Activated CD8-positive, alpha-beta memory T cell treated with anti-CD3 and anti-CD28 coated beads, Interleukin-2, amount 50 U/mL, for 24 hours (primary cell): ENCODE results near the gene NEURL4.
"Not testable (repeated sequence)": the region's sequence is repeated elsewhere in the genome, so short reads cannot be mapped to it uniquely, and the experiment has no call there.

ENCODE experiments used
- DNase-seq: peaks from one replicate; pipeline ENCODE4 v3.0.0-alpha.2; 2020; ENCODE audit errors: extremely low read depth

NEURL4 gene

DNA sequence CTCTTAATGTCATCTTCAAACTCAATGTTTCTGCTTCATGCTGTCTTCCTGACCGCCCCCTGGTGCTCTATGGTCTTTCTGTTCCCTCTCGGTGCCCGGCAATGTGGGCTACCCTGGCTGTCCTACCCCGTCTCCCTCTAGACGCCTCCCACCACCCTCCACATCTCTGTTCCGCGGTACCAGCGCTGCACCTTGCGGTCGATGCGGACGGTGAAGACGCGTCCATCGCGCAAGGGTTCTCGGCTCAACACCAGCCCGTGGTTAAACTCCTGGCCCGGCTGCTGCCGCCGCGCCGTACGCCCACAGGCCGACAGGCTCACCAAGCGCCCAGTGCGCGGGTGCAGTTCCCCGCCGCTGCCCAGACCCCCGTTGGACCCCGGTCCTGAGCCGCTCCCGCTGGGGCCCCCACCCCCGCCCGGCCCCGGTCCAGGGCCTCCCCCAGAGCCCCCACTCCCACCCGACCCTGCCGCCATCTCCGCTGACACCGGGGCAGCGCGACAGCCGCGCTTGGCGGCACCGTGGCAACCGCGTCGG is at the start of gene NEURL4:
Gene NEURL4, minus strand, starts transcription at position 496 of the 534 bp plus-strand sequence. Its CDS starts 23 bp downstream, at position 473.
- no peak for DNase-seq

DNA sequence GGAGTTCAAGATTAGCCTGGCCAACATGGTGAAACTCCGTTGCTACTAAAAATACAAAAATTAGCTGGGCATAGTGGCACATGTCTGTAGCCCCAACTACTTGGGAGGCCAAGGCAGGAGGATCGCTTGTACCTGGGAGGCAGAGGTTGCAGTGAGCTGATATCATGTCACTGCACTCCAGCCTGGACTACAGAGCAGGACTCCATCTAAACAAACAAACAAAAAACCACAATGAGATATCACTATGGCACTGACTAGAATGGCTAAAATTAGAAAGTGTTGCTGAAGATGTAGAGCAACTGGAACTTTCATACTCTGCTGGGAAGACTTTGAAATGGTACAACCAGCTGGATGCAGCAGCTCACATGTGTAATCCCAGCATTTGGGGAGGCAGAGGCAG is 45.2 kb upstream of the NEURL4 start:
- no peak for DNase-seq

DNA sequence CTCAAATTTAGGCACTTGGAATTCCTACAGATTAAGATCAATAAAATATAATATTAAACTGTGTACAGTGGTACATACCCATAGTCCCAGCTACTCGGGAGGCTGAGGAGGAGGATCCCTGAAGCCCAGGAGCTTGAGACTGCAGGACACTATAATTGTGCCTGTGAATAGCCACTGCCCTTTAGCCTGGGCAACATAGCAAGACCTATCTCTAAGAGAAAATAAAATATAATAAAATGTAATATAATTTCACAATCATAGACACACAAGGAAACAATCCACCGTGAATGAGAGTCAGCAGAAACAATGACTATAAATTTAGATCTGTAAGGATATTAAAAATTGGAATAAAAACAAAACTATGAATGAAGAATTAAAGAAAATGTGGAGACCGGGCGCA is 41.7 kb upstream of the NEURL4 start:
- DNase-seq: no peak

DNA sequence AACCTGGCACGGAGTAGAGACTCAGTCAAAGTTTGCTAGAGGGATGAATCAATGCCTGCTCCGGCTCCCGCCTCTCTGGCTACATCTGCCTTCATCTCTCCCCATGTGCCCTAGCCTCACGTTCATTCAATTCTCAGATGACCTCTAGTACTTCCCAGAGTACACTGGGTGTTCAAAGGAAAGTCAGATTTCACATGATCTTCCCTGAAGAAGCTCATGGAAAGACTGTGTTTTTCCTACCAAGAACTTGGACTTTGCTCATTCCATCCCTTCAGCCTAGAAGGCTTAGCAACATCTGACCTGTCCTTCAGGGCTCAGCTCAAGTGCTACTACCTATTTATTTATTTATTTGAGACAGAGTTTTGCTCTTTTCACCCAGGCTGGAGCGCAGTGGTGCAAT is 40.7 kb upstream of the NEURL4 start:
- DNase-seq: no peak

DNA sequence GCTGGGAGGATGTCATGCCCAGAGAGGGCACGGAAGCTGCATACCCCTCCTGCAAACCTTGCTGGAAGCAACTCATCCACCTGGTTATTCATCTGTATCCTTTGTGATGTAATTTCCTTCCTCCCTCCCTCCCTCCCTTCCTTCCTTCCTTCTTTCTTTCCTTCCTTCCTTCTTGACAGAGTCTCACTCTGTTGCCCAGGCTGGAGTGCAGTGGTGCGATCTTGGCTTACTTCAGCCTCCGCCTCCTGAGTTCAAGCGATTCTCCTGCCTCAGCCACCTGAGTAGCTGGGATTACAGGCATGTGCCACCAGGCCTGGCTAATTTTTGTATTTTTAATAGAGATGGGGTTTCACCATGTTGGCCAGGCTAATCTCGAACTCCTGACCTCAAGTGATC is 39.5 kb upstream of the NEURL4 start:
- not testable (repeated sequence) for DNase-seq

DNA sequence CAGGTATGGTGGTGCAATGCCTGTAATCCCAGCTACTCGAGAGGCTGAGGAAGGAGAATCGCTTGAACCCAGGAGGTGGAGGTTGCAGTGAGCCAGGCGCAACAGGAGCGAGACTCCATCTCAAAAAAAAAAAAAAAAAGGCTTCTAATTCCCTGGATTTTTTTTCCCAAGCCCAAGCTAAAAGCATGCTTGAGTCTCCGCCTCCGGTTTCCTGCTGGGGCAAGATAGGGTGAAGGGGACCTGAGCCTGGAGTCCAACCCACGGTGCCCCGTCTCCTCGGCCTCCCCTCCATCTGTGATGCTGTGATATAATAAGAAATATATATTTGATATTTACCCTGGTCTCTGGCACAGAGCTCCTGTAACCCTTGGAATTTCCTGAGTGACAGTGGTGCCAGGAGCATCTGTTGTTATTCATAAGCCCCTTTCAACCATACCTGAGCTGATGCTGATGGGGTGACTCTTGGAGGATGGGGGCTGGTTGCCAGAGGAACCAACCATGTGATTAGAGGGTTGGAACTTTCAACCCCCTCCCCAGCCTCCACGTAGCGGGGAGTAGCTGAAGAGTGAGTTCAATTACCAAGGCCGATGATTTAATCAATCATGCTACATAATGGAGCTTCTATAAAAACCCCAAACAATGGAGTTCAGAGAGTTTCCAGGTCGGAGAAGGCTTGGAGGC is 38.9 kb upstream of the NEURL4 start:
- no peak for DNase-seq

DNA sequence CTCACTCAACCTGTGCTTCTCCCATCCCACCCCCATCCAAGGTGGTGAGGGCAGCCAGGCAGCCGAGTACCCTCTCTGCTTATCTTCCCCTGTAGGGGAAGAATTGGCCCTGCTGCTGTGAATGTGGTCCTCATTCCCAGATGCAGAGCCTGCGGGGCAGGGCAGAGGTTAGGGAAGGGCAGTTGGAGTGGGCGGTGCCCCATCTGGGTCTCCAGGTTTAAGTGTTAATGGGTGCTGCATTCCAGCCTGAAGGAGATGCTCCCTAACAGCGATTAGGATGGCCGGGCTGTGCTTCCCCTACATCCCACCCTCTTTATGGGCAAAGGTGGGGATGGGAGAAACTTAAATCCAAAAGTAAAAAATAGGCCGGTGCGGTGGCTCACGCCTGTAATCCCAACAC is 37.9 kb upstream of the NEURL4 start:
- no peak for DNase-seq

DNA sequence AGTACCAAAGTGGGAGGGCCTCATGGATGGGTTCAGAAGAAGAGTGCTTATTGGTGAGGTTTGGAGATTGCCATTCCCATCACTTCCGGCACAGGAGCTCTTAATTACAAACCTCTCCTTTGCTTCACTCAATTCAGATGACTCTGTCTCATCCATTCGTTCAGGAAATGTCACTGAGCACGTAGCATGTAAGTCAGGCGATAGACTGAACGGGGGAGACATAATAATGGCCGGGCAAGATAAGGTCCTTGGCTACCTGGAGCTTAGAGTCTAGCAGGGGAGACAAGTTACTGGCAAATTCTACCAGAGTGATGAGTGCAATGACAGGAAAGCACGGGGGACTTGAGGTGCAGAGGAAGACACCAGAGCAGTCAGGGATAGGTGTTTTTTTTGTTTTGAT is 36.8 kb upstream of the NEURL4 start:
- DNase-seq: not testable (repeated sequence)

DNA sequence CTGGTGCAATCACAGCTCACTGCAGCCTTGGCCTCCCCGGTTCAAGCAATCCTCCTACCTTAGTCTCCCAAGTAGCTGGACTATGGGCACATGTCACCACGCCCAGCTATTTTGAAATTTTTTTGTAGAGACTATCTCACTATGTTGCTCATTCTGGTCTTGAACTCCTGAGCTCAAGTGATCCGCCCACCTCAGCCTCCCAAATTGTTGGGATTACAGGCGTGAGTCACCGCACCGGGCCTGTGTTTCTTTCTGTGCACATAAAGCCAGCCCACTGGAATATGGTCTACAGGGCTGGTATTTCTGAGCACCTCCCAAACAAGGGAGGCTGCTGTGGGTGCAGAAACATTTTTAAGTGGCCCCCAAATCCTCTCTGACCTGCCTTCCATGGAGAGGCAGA is 34.2 kb upstream of the NEURL4 start:
- DNase-seq: no peak

DNA sequence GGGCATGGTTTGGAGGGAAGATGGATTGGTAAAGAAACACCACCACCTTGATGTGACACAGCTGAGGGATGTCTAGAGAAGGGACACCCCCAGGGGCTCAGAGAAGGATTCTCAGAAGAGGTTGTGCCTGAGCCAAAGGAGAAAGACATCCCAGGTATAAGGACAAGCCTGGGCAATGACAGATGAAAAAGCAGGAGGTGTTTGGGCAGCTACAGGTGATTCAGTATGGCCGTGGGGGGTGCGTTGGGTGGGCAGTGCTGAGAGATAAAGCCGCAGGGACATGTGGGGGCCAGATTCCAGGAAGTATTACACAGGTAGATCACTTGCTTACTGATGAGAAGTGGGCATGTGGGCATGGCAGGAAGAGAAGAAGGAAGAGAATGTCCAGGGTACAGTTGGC is 32.8 kb upstream of the NEURL4 start:
- DNase-seq: no peak

DNA sequence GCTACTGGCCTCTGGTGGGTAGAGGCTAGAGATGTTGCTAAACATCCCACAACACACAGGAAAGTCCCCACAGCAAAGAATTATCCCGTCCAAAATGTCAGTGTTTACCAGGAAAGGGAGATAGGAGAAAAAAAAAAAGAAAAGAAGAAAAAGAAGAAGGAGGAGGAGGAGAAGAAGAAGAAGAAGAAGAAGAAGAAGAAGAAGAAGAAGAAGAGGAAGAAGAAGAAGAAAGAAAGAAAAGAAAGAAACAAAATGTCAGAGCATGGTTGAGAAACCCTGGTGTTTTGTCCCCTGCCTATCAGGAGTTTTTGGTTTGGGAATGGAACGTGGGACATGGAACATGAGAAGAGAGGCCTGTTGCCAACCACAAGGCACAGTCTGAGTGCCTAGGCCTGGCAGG is 28.2 kb upstream of the NEURL4 start:
- DNase-seq: no peak

DNA sequence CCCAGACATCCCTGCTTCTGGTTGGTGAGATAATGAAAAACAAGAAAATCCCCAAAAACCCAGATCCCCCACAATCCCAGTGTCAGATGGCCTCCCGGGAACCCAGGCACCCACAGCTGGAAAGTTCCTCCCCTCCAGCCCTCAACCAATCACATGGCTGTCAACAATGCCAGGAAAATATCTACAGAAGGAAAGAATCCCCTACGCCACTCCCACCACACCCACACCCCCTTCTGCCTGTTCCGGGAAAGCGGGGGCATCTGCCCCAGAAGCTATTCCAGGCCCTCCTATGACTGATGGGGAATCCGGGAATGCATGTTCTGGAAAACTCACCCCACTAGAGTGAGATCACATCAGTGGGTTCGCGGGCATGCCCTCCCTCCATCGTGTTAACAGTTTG is 27.6 kb upstream of the NEURL4 start:
- DNase-seq: no peak

DNA sequence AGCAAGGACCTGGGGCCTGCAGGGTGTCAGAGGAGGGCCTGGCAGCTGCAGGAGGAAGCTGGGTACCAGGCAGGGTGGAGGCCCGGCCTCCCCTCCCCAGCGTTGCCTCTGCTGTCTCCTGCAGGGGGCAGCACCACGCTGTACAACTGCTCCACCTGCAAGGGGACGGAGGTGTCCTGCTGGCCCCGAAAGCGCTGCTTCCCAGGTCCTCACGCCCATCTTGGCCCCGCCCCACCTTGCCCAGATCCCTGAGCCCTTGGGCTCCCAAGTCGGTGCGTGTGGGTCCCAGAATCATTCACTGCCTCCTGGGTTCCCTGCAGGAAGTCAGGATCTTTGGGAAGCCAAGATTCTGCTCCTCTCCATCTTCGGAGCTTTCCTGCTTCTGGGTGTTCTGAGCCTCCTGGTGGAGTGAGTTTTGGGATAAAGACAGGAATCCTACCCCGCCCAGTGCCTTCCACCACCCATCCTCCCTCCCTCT is 27.0 kb upstream of the NEURL4 start:
- peak; percentile 50 for DNase-seq

DNA sequence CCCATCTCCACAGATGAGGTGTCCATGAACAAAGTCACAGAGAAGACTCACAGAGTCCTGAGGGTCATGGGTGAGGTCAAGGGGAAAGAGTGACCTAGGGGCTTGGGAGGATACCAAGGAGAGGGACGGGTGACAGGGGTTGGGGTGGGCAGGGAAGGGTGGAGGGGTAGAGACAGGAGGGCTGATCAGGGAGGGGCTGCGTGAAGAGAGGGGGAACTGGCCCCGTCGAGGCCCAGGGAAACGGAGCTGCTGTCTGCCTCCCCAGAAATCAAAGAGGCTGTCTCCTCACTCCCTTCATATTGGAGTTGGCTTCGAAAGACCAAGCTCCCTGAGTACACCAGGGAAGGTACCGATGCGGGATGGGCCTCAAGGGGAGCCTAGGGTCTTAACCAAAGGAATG is 26.4 kb upstream of the NEURL4 start:
- no peak for DNase-seq

DNA sequence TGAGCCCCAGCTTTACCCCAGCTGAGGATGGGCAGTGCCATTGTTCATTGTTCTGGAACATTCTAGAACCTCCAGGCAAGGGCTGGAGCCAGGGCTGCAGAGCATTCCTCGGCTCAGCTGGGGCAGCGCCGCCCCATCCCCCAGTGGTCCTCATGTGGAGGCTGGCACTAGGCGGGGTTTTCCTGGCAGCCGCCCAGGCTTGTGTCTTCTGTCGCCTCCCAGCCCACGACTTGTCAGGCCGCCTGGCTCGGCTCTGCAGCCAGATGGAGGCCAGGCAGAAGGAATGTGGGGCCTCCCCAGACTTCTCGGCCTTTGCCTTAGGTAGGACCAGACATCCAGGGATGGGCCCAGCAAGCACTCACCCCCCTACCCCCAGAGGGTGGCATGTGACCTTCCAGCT is 25.9 kb upstream of the NEURL4 start, which contains the start of gene TMEM95:
Gene TMEM95, plus strand, starts transcription at position 104 of the 400 bp plus-strand sequence. Its CDS starts 49 bp downstream, at position 153.
- no peak for DNase-seq

DNA sequence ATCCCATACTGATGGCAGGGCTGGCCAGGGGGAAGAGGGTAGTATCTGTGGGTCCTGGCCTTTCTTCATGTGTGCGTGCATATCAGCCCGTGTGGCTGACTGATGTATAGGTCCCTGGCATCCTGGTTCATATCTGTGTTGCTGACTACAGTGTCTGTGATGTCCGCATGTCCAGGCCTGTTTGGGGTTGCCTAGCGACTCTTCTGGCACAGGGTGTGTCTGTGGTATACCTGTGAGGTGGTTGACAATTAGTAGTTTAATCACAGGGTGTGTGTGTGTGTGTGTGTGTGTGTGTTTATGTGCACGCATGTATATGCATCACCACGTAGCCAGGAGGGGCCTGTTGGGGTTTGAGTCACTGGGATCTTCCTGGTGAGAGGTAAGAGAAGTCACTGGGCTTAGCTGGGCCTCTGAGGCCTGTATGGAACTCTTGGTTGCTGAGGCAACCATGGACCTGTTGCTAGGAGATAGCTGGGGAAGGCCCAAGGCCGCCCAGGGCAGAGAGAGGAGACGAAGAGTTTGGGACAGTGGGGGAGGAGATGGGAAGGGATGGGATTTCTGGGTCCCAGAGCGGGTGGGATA is 25.2 kb upstream of the NEURL4 start:
- no peak for DNase-seq

DNA sequence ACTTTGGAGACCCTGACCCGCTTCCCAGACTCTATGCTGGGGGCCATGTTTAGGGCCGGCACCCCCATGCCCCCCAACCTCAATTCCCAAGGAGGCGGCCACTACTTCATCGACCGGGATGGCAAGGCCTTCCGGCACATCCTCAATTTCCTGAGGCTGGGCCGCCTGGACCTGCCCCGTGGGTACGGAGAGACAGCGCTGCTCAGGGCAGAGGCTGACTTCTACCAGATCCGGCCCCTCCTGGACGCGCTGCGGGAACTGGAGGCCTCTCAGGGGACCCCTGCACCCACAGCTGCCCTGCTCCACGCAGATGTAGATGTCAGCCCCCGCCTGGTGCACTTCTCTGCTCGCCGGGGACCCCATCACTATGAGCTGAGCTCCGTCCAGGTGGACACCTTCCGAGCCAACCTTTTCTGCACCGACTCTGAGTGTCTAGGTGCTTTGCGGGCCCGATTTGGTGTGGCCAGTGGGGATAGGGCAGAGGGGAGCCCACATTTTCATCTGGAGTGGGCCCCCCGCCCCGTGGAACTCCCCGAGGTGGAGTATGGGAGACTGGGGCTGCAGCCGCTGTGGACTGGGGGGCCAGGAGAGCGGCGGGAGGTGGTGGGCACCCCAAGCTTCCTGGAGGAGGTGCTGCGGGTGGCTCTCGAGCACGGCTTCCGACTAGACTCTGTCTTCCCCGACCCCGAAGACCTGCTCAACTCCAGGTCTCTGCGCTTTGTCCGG is 23.9 kb upstream of the NEURL4 start:
- DNase-seq: no peak

DNA sequence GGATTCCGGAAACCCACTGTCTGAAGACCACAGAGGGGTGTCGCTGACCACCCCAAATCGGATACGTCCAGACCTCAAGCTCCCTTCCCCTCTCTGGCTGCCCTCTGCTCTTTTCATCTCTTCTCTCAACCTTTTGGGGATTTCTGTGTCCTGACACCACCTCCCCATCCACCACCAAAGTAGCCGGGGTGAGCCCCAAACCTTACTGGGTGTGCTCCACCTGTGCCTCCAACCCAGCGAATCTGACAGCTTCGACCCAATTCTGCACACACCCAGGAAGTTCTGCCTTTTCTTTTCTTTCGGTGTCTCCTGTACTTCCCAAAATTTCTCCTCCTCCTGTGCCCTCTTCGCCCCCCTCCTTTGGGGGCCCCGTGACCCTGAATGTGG is 23.4 kb upstream of the NEURL4 start:
- DNase-seq: no peak

DNA sequence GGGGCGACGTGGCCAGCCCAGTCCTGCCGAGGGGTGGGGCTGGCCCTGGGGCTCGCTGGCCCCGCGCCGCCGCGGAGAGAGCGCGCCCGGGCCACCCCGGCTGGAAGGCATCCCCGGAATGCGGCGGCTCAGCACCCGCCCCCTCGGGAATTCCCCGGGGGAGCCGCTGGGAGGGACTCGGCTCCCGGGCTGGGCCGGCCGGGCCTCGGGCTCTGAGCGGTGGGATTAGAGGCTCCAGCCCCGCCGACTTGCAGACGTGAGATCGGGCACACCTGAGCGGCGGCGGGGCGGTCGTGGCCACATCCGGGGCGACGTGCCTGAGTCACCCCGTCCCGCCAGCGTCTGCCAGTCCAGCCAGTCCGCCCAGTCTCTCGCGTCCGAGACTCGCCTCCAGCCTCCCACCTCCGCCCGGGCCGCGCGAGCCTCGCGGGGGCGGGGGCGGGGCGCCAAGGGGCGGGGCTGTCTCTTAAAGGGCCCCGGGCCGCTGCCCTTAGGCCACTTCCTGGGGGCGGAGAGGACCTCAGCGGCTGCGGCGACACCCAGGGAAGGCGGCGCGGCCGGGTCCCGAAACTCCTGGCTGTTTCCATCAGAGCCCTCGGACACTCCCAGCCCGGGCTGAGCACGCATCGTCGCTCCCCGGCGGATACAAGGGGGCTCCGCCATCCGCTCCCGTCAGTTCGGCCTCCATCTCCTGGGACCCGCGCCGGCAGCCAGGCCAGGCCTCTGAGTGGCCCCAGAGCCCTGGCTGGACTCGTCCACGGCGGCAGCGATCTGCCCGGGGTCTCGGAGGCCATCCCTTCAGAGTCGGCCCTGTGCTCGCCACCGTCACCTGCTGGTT is 22.7 kb upstream of the NEURL4 start, which contains the start of gene KCTD11:
Gene KCTD11, plus strand, starts transcription at position 498 of the 838 bp plus-strand sequence.
- DNase-seq: no peak

DNA sequence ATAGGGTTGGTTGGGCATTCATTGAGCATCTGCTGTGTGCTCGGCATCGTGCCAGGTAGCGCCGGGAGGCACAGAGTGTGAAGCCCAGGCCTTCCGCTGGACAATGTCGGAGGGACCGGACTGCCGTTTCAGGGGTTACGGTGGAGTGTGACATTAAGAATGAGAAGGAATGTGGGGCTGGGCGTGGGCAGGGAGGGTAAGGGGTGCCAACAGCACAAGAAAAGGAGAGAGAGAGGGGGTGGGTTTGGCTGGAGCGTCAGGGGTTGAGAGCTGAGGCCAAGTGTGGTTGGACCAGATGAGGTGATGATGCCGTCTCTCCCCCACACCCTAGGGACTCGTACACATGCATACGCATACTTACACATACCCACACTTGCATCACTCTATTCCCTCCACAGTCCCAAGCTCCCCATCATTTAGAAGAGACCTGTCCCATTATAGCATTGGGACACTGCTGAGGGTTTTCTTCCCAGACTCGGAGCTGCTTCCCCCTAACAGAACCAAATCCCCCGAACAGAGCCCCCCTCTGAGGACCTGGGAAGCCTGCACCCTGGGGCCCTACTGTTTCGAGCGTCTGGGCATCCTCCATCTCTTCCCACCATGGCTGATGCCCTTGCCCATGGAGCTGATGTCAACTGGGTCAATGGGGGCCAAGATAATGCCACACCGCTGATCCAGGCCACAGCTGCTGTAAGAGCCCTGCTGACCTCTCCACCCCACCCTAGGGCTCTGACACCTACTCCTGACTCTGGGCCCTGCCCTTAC is 19.5 kb upstream of the NEURL4 start:
- no peak for DNase-seq
